GM21576 (cell line): Measurements from ENCODE around the gene CALN1.

Experiments
- ATAC-seq: cut with Tn5 transposase; IDR thresholded peaks from one replicate; pipeline ENCODE4 v1.9.1; 2021; ENCODE audit warnings: mild to moderate bottlenecking, moderate library complexity; ENCODE audit not compliant: unreplicated experiment

CALN1 gene

GRCh38 chr7:71904484-71904883, 507.7 kb downstream of the CALN1 start:
- no peak for ATAC-seq

GRCh38 chr7:71900556-71900955, 511.6 kb downstream of the CALN1 start:
- no peak for ATAC-seq

DNA sequence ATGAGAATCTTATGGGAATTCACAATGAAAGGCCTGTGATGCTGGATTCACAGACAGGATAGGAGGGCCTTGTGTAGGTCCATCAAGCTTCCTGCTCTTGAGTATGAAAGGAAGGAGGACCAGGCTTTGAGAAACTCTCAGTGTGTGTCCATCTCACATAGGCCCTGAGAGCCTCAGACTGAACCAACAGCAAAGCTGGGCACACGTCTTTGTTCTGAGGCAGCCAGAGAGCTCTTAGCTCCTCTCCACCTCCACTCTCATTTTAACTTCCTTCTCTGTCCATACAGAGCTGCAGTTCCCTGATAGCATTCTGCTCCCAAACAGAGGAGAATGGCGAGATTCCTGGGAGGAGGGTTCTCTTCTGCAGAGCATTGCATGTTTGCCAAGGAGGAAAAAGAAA, 515.6 kb downstream of the CALN1 start:
- ATAC-seq, result no peak

- no peak for ATAC-seq
These were observed 526.1 kb downstream of the CALN1 start for GRCh38 chr7:71886046-71886445.

DNA sequence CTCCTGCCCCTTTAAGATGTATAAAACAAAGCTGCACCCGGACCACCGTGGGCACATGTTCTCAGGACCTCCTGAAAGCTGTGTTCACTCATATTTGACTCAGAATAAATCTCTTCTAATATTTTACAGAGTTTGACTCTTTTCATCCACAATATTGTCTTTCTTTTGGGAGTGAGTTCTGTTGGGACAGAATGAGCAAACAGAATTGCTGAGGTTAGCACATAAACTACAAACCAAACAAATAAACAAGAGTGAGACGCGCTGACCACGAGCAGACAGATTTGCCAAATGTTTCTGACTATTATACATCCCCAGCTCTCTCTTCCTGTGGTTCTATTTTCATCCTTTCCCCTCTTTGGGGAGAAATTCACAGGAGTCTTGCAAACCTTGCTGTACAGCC, 526.7 kb downstream of the CALN1 start:
- no peak for ATAC-seq

GRCh38 chr7:71883415-71883814, 528.7 kb downstream of the CALN1 start:
- no peak for ATAC-seq

GRCh38 chr7:71871446-71871845, 540.7 kb downstream of the CALN1 start:
- ATAC-seq, result no peak

- ATAC-seq, result no peak
These were observed 541.3 kb downstream of the CALN1 start for GRCh38 chr7:71870812-71871211.

- ATAC-seq, result no peak
These were observed 543.3 kb downstream of the CALN1 start for GRCh38 chr7:71868797-71869196.

DNA sequence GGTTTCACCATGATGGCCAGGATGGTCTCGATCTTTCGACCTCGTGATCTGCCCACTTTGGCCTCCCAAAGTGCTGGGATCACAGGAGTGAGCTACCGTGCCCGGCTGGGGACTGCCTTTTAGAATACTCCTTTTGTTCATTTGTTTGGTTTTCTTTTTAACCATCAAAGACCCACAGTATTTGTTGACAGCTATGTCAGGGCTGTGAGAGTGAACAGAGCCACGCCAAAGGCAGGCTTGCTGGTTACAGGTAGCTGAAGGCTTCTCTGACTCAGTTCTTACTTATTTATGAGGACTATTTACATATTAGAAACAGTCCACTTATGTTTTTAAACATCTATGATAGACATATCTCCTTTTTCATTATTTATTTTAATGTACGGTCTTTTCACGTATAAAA, 544.5 kb downstream of the CALN1 start:
- ATAC-seq, result no peak

GRCh38 chr7:71865172-71865571, 547.0 kb downstream of the CALN1 start:
- no peak for ATAC-seq

DNA sequence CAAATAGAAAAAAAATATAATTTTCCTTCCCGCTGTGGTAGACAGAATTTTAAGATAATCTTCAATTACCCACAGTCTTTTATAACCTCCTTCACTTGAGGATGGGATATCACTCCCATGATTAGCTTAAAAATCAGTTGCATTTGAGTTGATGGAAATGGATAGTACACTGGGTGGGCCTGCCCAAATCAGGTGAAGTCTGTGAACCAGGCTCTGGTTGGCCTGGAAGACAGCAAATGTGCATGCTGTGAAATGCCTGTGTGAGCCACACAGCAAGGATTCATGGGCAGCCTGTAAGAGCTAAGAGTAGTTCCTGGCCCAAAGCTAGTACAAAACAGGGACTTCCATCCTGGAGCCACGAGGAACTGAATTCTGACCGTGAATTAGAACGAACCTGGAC, 548.0 kb downstream of the CALN1 start:
- ATAC-seq, result no peak

- no peak for ATAC-seq
These were observed 551.6 kb downstream of the CALN1 start for GRCh38 chr7:71860572-71860971.

- ATAC-seq, result no peak
These were observed 554.8 kb downstream of the CALN1 start for GRCh38 chr7:71857338-71857737.

GRCh38 chr7:71854546-71855397, 557.4 kb downstream of the CALN1 start:
- no peak for ATAC-seq

- ATAC-seq, result no peak
These were observed 560.2 kb downstream of the CALN1 start for GRCh38 chr7:71851776-71852498.

GRCh38 chr7:71846160-71846559, 566.0 kb downstream of the CALN1 start:
- ATAC-seq, result no peak

- no peak for ATAC-seq
These were observed 568.5 kb downstream of the CALN1 start for GRCh38 chr7:71843676-71844075.

DNA sequence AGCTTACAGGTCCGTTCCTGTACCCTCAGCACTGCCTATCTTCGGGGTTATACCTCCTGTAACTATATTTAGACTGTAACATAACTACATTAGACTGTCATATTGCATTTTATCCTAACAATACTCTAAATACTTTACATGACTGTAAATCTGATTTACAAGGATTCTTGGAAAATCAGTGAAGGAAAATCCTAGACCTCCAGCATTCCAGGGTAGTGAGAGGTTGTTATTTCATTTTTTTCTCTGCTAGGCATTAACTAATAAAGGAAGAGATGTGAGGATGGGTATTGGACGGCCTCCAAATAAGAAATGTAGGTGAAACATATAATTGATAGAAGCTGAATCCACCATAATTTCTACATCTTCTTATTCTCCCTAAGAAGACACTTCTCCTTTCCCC, 569.4 kb downstream of the CALN1 start:
- ATAC-seq, result no peak

GRCh38 chr7:71842381-71842780, 569.8 kb downstream of the CALN1 start:
- no peak for ATAC-seq

- no peak for ATAC-seq
These were observed 577.1 kb downstream of the CALN1 start for GRCh38 chr7:71835056-71835455.

- no peak for ATAC-seq
These were observed 582.6 kb downstream of the CALN1 start for GRCh38 chr7:71829515-71829914.
